K562 (cell line): ENCODE results near the gene BCL2L12. TPM values are rescaled to one million over a fixed set of nuclear protein-coding genes. Genes with fewer than 3 reads are reported as not detected.

ENCODE experiments used
- CBX2 ChIP-seq: fragments of 200-600 bp; sonication (generic); IDR thresholded peaks from one replicate; pipeline ENCODE4 v1.6.1; 2012; ENCODE audit warnings: mild to moderate bottlenecking, low read length, inconsistent platforms; ENCODE audit not compliant: insufficient read depth, poor library complexity, severe bottlenecking
- GATAD2A ChIP-seq: fragments of 450-650 bp; IDR thresholded peaks from 2 replicates; pipeline ENCODE4 v1.6.1; 2017
- HDAC6 ChIP-seq: IDR thresholded peaks from 2 replicates; pipeline ENCODE4 v1.6.1; 2012; ENCODE audit warnings: low read depth, mild to moderate bottlenecking, control low read depth, inconsistent platforms, low read length, moderate library complexity
- HNRNPLL ChIP-seq: fragments of 200-400 bp; formaldehyde crosslinking; IDR thresholded peaks from 2 replicates; pipeline ENCODE4 v1.6.1; 2017; ENCODE audit warnings: low read length, low read depth, mild to moderate bottlenecking; ENCODE audit not compliant: poor library complexity, severe bottlenecking
- KLF16 ChIP-seq: IDR thresholded peaks from 2 replicates; pipeline ENCODE4 v1.6.1; 2016; ENCODE audit warnings: antibody characterized with exemption
- NRF1 ChIP-seq, 2 experiments: fragments of 450-650 bp; IDR thresholded peaks in 1 of 2; conservative IDR thresholded peaks in 1 of 2; 2 replicates each; pipeline ENCODE4 v1.6.1; 2014; ENCODE audit warnings: mild to moderate bottlenecking in 2 of 2
- PTTG1 ChIP-seq: fragments of 450-650 bp; IDR thresholded peaks from 2 replicates; pipeline ENCODE4 v1.6.1; 2016; ENCODE audit warnings: low read depth, mild to moderate bottlenecking, missing genetic modification characterization, missing compliant biosample characterization
- RBM17 ChIP-seq: fragments of 200-400 bp; formaldehyde crosslinking; IDR thresholded peaks from 2 replicates; pipeline ENCODE4 v1.6.1; 2017; ENCODE audit warnings: low read depth, mild to moderate bottlenecking, low read length, borderline replicate concordance
- SMC3 ChIP-seq: conservative IDR thresholded peaks from 2 replicates; pipeline ENCODE4 v1.6.1; 2011; ENCODE audit warnings: low read depth, low read length, improper control_type of control experiment; ENCODE audit not compliant: insufficient read depth
- SP2 ChIP-seq: IDR thresholded peaks from 2 replicates; pipeline ENCODE4 v1.6.1; 2011; ENCODE audit warnings: mild to moderate bottlenecking, low read depth, low read length, moderate library complexity; ENCODE audit not compliant: poor library complexity, severe bottlenecking; ENCODE audit errors: extremely low read depth
- SPI1 ChIP-seq: IDR thresholded peaks from 2 replicates; pipeline ENCODE4 v1.6.1; 2011; ENCODE audit warnings: low read depth, low read length, control low read depth, borderline replicate concordance
- SREBF2 ChIP-seq: sonication (generic); formaldehyde crosslinking; IDR thresholded peaks from 2 replicates; pipeline ENCODE4 v1.4.0; 2020; ENCODE audit warnings: mild to moderate bottlenecking, missing genetic modification reagents
- XRCC4 ChIP-seq: IDR thresholded peaks from one replicate; pipeline ENCODE4 v1.6.1; 2011; ENCODE audit not compliant: insufficient read depth, insufficient read length; ENCODE audit errors: extremely low read depth
- YBX1 ChIP-seq: fragments of 450-650 bp; IDR thresholded peaks from 2 replicates; pipeline ENCODE4 v1.7.1; 2016; ENCODE audit warnings: mild to moderate bottlenecking
- ZNF212 ChIP-seq: fragments of 450-650 bp; formaldehyde crosslinking; IDR thresholded peaks from 2 replicates; pipeline ENCODE4 v1.4.0; 2020; ENCODE audit warnings: mild to moderate bottlenecking
- ZNF830 ChIP-seq: fragments of 250-450 bp; sonication (Bioruptor Pico); IDR thresholded peaks from 2 replicates; pipeline ENCODE4 v1.5.0; 2021; ENCODE audit warnings: mild to moderate bottlenecking
- polyA plus RNA-seq, 8 experiments: library from polyadenylated mRNA; depleted of rRNA in 4 of 8; stranded (reverse) in 5 of 8; unstranded in 3 of 8; fragments of >200 nt; fragmentation: Nextera tagmentation in 2 of 8; fragmentation: Illumina TruSeq in 1 of 8; extraction: Ambion mirVana in 2 of 8; extraction: Trizol in 1 of 8; gene quantifications; 2 replicates each; pipeline versions ENCODE4 v1.2.1 to v1.2.3, GENCODE V29; 2011 to 2014; ENCODE audit warnings: inconsistent platforms in 1 of 8, missing spikeins in 1 of 8
- total RNA-seq, 7 experiments: library from RNA; depleted of rRNA in 6 of 7; stranded (reverse); fragments of >200 nt in 6 of 7; fragmentation: Illumina TruSeq in 2 of 7; extraction: Trizol in 2 of 7; gene quantifications; 2 replicates each; pipeline versions ENCODE4 v1.2.1 to v1.2.3, GENCODE V29; 2011 to 2021; ENCODE audit warnings: low replicate concordance in 1 of 7
- TF ChIP-seq, protein P1 (sequence below): fragments of 450-650 bp; formaldehyde crosslinking; conservative IDR thresholded peaks from 2 replicates; pipeline ENCODE4 v1.4.0; 2022; ENCODE audit warnings: mild to moderate bottlenecking, missing genetic modification characterization
- TF ChIP-seq, protein P2 (sequence below): fragments of 250-450 bp; sonication (Bioruptor Pico); IDR thresholded peaks from 2 replicates; pipeline ENCODE4 v1.4.0; 2020; ENCODE audit warnings: mild to moderate bottlenecking, moderate library complexity, borderline replicate concordance
- TF ChIP-seq, protein P3 (sequence below): sonication (generic); formaldehyde crosslinking; IDR thresholded peaks from 2 replicates; pipeline ENCODE4 v1.8.0; 2022; ENCODE audit warnings: mild to moderate bottlenecking, missing genetic modification reagents, borderline replicate concordance
- TF ChIP-seq, protein P4 (sequence below): fragments of 450-650 bp; formaldehyde crosslinking; IDR thresholded peaks from 2 replicates; pipeline ENCODE4 v1.4.0; 2022; ENCODE audit warnings: missing genetic modification characterization

The BCL2L12 gene
- total and polyA plus RNA-seq, 9 of the 15 experiments (the other 6 are each of a cell fraction or from before 2014, with no cell fraction given): 7.4 to 263 (median 81.2) TPM

DNA sequence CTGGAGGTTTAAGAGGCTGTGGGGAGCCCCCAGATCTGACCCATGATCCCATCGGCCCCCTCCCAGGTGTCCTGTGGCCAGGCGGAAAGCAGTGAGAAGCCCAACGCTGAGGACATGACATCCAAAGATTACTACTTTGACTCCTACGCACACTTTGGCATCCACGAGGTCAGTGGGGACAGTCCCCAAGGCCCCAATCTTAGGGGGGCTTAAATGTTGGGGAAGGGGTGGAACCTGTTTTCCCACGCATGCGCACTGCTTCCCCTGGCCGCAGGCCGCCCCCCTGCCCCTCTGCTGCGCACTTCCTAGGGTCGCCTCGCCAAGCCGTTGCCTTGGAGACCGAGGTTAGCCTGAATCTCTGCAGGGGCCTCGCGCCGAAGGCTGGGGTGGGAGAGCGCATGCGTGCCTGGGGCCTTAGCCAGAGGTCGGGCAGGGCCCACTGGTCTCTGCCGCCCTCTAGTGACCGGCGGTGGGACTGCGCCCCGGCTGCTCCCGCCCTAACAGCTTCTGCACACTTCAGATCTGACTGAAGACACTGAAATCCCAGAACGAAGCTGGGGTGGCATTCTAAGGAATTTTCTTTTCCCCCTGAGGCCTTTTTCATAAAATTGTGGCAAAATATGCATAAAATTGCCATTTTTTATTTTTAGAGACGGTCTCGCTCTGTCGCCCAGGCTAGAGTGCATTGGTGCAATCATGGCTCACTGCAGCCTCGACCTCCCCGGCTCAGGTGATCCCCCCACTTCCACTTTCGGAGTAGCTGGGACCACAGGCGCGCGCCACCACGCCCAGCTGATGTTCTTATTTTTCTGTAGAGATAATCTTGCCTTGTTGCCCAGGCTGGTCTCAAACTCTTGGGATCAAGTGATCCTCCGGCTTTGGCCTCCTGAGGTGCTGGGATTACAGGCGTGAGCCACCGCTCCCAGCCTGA, 15.0 kb downstream of the BCL2L12 start (continued):
- TF ChIP-seq, protein P1, sequence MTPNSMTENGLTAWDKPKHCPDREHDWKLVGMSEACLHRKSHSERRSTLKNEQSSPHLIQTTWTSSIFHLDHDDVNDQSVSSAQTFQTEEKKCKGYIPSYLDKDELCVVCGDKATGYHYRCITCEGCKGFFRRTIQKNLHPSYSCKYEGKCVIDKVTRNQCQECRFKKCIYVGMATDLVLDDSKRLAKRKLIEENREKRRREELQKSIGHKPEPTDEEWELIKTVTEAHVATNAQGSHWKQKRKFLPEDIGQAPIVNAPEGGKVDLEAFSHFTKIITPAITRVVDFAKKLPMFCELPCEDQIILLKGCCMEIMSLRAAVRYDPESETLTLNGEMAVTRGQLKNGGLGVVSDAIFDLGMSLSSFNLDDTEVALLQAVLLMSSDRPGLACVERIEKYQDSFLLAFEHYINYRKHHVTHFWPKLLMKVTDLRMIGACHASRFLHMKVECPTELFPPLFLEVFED (CRISPR knock-in tag): no peak
- no peak for TF ChIP-seq RBM17
- no peak for TF ChIP-seq CBX2
- no peak for TF ChIP-seq SPI1
- TF ChIP-seq GATAD2A: no peak
- TF ChIP-seq KLF16: peak; percentile 59; the same call in 1 of the 2 replicates
- TF ChIP-seq ZNF212: no peak
- TF ChIP-seq SREBF2: no peak
- TF ChIP-seq SMC3: peak; percentile 82
- TF ChIP-seq HNRNPLL: no peak
- TF ChIP-seq, protein P2, sequence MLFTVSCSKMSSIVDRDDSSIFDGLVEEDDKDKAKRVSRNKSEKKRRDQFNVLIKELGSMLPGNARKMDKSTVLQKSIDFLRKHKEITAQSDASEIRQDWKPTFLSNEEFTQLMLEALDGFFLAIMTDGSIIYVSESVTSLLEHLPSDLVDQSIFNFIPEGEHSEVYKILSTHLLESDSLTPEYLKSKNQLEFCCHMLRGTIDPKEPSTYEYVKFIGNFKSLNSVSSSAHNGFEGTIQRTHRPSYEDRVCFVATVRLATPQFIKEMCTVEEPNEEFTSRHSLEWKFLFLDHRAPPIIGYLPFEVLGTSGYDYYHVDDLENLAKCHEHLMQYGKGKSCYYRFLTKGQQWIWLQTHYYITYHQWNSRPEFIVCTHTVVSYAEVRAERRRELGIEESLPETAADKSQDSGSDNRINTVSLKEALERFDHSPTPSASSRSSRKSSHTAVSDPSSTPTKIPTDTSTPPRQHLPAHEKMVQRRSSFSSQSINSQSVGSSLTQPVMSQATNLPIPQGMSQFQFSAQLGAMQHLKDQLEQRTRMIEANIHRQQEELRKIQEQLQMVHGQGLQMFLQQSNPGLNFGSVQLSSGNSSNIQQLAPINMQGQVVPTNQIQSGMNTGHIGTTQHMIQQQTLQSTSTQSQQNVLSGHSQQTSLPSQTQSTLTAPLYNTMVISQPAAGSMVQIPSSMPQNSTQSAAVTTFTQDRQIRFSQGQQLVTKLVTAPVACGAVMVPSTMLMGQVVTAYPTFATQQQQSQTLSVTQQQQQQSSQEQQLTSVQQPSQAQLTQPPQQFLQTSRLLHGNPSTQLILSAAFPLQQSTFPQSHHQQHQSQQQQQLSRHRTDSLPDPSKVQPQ (CRISPR knock-in tag): no peak
- peak; percentile 91 to 93 for TF ChIP-seq NRF1 (conservative IDR thresholded peaks at IDR 0.05 in 1 of 2, IDR thresholded peaks at IDR 0.05 in 1 of 2)
- TF ChIP-seq, protein P3, sequence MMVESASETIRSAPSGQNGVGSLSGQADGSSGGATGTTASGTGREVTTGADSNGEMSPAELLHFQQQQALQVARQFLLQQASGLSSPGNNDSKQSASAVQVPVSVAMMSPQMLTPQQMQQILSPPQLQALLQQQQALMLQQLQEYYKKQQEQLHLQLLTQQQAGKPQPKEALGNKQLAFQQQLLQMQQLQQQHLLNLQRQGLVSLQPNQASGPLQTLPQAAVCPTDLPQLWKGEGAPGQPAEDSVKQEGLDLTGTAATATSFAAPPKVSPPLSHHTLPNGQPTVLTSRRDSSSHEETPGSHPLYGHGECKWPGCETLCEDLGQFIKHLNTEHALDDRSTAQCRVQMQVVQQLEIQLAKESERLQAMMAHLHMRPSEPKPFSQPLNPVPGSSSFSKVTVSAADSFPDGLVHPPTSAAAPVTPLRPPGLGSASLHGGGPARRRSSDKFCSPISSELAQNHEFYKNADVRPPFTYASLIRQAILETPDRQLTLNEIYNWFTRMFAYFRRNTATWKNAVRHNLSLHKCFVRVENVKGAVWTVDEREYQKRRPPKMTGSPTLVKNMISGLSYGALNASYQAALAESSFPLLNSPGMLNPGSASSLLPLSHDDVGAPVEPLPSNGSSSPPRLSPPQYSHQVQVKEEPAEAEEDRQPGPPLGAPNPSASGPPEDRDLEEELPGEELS: no peak
- TF ChIP-seq HDAC6: no peak
- no peak for TF ChIP-seq SP2
- TF ChIP-seq PTTG1 (tag): no peak
- no peak for TF ChIP-seq YBX1
- TF ChIP-seq, protein P4, sequence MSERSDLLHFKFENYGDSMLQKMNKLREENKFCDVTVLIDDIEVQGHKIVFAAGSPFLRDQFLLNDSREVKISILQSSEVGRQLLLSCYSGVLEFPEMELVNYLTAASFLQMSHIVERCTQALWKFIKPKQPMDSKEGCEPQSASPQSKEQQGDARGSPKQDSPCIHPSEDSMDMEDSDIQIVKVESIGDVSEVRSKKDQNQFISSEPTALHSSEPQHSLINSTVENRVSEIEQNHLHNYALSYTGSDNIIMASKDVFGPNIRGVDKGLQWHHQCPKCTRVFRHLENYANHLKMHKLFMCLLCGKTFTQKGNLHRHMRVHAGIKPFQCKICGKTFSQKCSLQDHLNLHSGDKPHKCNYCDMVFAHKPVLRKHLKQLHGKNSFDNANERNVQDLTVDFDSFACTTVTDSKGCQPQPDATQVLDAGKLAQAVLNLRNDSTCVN: no peak
- no peak for TF ChIP-seq ZNF830
- no peak for TF ChIP-seq XRCC4
